GM21447 (cell line): ENCODE measurements around the gene SLC35F4.

Experiments
- ATAC-seq: cut with Tn5 transposase; IDR thresholded peaks from one replicate; pipeline ENCODE4 v1.9.1; 2021; ENCODE audit not compliant: unreplicated experiment

Gene SLC35F4

GRCh38 chr14:57549765-57550420 is 316.0 kb downstream of the SLC35F4 start:
- peak; percentile 86 for ATAC-seq

DNA sequence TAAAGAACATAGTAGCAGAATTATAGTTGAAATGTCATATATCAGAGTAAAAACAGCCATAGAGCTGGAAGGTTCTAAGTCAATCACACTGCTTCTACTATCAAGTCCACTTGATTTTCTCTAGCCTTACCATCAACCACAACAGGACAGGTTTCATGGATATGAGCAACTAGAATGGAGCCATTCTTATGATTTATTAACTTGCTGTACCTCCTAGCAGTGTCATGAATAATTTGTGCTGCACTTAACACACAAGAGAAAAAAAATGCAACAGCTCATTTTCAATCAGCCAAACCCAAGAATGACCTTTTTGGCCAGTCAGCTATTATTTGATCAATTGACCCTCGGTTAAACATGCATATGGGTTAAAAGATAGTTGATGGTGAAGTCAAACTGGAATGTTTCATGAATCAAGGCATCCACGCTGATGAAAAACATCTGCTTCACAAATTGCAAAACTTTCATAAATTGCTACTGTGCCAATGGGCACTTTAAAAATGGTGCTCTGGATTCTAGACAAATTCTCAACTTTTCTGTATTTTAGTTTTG is 316.8 kb downstream of the SLC35F4 start:
- no peak for ATAC-seq

DNA sequence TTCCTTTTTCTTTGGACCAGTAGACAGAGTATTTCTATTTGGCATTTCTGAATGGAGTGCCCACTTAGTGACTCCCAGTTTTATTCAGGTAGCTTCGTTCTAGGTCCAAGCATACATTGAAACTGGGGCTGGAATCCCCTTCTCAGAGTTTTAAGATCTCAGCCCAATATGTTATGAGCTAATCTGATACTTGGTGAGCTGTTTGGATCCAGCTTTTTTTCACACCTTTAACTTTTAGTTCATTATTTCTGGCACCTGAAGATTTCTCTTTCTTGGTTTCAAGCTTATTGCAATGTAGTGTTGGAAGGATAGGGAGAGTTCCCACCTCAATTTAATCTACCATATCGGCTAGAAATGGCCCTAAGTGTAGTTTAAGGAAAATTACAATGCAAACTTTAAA is 318.8 kb downstream of the SLC35F4 start:
- ATAC-seq, result no peak

GRCh38 chr14:57533214-57533613 is 332.7 kb downstream of the SLC35F4 start:
- ATAC-seq, result peak; percentile 48

GRCh38 chr14:57530571-57530970 is 335.3 kb downstream of the SLC35F4 start:
- ATAC-seq, result no peak

DNA sequence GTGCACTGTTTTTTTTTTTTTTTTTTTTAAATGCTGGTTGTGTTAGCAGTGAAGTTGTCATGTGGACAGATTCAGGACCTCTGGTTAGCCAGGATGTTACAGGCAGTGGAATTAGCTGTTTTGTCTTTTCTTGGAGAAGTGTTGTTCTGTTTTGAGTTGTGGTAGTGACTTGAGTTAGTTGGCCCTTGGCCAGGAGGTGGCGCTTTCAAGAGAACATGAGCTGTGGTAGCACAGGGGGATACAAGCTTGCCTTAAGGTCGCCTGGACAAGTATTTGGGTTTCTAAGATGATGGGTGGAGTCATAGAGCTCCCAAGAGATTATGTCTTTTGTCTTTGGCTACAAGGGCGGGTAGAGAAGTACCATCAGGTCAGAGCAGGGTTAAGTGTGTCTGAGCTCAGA is 338.9 kb downstream of the SLC35F4 start:
- ATAC-seq, result no peak

DNA sequence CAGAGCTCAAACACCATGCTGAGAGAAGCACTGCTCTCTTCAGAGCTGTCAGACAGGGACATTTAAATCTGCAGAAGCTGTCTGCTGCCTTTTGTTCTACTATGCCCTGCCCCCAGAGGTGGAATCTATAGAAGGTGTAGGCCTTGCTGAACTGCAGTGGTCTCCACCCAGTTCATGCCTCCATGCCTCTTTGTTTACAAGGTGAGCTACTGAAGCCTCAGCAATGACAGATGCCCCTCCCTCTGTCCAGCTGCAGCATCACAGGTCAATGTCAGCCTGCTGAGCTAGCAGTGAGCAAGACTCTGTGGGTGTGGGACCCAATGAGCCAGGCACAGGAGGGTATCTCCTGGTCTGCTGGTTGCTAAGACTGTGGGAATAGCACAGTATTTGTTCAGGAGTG is 346.8 kb downstream of the SLC35F4 start:
- no peak for ATAC-seq
